Measurements from ENCODE around the gene RPL29. TPM values are rescaled to one million over a fixed set of nuclear protein-coding genes. Genes with fewer than 3 reads are reported as not detected.

RPL29 gene
- total and polyA plus RNA-seq, 2 of the 13 experiments (the other 11 are each of a cell fraction or from before 2014, with no cell fraction given) = 1,348 to 2,263 TPM

DNA sequence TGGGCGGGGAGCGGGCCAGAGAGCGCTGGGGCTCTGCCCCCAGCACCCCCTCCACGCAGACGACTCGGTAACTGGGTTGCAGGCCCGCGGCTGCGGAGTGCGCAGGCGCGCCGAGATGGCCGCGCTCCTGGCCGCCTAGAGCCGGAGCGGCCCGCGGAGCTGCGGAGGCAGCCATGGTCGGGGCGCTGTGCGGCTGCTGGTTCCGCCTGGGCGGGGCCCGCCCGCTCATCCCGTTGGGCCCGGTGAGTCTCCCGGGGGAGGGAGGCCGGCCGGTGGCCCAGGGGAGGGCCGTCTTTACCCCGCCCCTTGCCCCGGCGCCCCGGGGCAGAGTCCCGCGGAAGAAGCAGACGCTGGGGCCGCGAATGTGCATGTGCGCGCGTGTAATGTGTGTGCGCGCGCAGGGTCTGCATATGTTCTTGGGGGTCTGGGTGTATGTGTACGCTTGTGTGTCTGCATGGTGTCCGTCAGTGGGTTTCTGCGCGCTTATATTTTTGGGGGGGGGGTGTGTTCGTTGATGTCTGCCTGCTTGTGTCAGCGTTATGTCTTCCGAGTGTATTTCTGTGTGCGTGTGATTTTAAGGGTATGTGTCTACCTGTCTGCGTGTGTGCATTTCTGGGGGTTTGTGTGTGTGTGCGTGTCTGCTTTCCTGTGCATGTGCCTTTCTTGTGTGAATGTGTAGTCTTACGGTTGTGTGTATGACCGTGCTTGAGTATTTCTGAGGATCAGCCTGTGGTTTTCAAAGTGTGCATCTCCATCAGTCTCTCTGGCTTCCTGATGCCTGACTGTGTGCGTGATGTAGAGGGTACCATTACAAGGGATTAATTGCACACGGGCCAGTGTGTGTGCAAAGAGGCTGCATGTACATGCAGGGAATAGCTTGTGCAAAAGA lies 20.5 kb downstream of the RPL29 start, which contains the start of gene ABHD14A:
Gene ABHD14A, plus strand, starts transcription at position 102 of the 889 bp plus-strand sequence. Its CDS starts 72 bp downstream, at position 174.
- FAIRE-seq = peak; percentile 21
- CTCF ChIA-PET (ENCODE audit: low intra/inter-chr PET ratio, low total read pairs) = interaction anchor here (1.8 to 3.5 kb wide), 2 partner anchors 8 to 33 kb away, joined by 12 to 34 read pairs; partner anchors contain the start of genes ACY1, PARP3 and RRP9
- intact Hi-C loops (cut with micrococcal nuclease; ENCODE audit: unreplicated experiment) = loop anchor here (1.0 kb wide), 1 partner anchor 33 kb away; the partner anchor contains the start of gene PARP3
- TF ChIP-seq ZNF577 (CRISPR knock-in tag; IDR thresholded peaks at IDR 0.05; ENCODE audit: borderline replicate concordance, low read depth) (no peak), TAF1 (CRISPR knock-in tag; IDR thresholded peaks at IDR 0.05) (peak; percentile 66), SPEN (CRISPR knock-in tag; IDR thresholded peaks at IDR 0.05; ENCODE audit: low read depth) (peak; percentile 73; the same call in 1 of the 2 replicates), MAZ (IDR thresholded peaks at IDR 0.05; ENCODE audit: borderline replicate concordance, low read depth, low read length) (peak; percentile 56; the same call in 1 of the 2 replicates), MAZ (CRISPR knock-in tag; IDR thresholded peaks at IDR 0.05; ENCODE audit: low read depth) (no peak; the same call in 1 of the 2 replicates), ZSCAN25 (CRISPR knock-in tag; IDR thresholded peaks at IDR 0.05) (peak; percentile 18; the same call in 1 of the 2 replicates), KDM5A (IDR thresholded peaks at IDR 0.05; ENCODE audit: borderline replicate concordance, low read length) (no peak), YEATS4 (CRISPR knock-in tag; IDR thresholded peaks at IDR 0.05; ENCODE audit: borderline replicate concordance) (peak; percentile 51)
- TF ChIP-seq, protein P1, sequence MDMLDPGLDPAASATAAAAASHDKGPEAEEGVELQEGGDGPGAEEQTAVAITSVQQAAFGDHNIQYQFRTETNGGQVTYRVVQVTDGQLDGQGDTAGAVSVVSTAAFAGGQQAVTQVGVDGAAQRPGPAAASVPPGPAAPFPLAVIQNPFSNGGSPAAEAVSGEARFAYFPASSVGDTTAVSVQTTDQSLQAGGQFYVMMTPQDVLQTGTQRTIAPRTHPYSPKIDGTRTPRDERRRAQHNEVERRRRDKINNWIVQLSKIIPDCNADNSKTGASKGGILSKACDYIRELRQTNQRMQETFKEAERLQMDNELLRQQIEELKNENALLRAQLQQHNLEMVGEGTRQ (IDR thresholded peaks at IDR 0.05; ENCODE audit: low read depth, low read length) = no peak
- TF ChIP-seq, protein P1 (CRISPR knock-in tag; IDR thresholded peaks at IDR 0.05; ENCODE audit: borderline replicate concordance) = no peak
- TF ChIP-seq, protein P2, sequence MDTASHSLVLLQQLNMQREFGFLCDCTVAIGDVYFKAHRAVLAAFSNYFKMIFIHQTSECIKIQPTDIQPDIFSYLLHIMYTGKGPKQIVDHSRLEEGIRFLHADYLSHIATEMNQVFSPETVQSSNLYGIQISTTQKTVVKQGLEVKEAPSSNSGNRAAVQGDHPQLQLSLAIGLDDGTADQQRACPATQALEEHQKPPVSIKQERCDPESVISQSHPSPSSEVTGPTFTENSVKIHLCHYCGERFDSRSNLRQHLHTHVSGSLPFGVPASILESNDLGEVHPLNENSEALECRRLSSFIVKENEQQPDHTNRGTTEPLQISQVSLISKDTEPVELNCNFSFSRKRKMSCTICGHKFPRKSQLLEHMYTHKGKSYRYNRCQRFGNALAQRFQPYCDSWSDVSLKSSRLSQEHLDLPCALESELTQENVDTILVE (CRISPR knock-in tag; IDR thresholded peaks at IDR 0.05) = peak; percentile 81; the same call in 1 of the 2 replicates
- TF ChIP-seq, protein P3, sequence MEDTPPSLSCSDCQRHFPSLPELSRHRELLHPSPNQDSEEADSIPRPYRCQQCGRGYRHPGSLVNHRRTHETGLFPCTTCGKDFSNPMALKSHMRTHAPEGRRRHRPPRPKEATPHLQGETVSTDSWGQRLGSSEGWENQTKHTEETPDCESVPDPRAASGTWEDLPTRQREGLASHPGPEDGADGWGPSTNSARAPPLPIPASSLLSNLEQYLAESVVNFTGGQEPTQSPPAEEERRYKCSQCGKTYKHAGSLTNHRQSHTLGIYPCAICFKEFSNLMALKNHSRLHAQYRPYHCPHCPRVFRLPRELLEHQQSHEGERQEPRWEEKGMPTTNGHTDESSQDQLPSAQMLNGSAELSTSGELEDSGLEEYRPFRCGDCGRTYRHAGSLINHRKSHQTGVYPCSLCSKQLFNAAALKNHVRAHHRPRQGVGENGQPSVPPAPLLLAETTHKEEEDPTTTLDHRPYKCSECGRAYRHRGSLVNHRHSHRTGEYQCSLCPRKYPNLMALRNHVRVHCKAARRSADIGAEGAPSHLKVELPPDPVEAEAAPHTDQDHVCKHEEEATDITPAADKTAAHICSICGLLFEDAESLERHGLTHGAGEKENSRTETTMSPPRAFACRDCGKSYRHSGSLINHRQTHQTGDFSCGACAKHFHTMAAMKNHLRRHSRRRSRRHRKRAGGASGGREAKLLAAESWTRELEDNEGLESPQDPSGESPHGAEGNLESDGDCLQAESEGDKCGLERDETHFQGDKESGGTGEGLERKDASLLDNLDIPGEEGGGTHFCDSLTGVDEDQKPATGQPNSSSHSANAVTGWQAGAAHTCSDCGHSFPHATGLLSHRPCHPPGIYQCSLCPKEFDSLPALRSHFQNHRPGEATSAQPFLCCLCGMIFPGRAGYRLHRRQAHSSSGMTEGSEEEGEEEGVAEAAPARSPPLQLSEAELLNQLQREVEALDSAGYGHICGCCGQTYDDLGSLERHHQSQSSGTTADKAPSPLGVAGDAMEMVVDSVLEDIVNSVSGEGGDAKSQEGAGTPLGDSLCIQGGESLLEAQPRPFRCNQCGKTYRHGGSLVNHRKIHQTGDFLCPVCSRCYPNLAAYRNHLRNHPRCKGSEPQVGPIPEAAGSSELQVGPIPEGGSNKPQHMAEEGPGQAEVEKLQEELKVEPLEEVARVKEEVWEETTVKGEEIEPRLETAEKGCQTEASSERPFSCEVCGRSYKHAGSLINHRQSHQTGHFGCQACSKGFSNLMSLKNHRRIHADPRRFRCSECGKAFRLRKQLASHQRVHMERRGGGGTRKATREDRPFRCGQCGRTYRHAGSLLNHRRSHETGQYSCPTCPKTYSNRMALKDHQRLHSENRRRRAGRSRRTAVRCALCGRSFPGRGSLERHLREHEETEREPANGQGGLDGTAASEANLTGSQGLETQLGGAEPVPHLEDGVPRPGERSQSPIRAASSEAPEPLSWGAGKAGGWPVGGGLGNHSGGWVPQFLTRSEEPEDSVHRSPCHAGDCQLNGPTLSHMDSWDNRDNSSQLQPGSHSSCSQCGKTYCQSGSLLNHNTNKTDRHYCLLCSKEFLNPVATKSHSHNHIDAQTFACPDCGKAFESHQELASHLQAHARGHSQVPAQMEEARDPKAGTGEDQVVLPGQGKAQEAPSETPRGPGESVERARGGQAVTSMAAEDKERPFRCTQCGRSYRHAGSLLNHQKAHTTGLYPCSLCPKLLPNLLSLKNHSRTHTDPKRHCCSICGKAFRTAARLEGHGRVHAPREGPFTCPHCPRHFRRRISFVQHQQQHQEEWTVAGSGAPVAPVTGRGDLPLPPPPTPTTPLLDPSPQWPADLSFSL (CRISPR knock-in tag; IDR thresholded peaks at IDR 0.05) = peak; percentile 65; the same call in 1 of the 2 replicates

More for the DNA sequence above, 20.5 kb downstream of the RPL29 start, which contains the start of gene ABHD14A:
- H2AFZ ChIP-seq (ENCODE audit: low read length) = no peak within 1 kb of the TSS
- no TSS peak for BruUV-seq (replicated peaks)
- H3K4me2 ChIP-seq (ENCODE audit: low read depth, low read length) = peak within 1 kb of the TSS; percentile 99
- H3K4me3 ChIP-seq (replicated peaks in 1 of 3; ENCODE audit: insufficient read depth in 1 of 3, low read depth in 2 of 3, low read length in 3 of 3) = peak within 1 kb of the TSS; percentile 75 to 82 (median 77)
- no peaks in the 10 kb centered on the region; a peak in 1 of 5 replicates for H3K27me3 ChIP-seq (ENCODE audit: control insufficient read depth in 1 of 2, insufficient read depth in 2 of 2, low read length in 2 of 2)
- H3K9ac ChIP-seq (ENCODE audit: insufficient read depth, low read depth, low read length) = peak within 1 kb of the TSS; percentile 94
- no peaks in the 10 kb centered on the region for H4K20me1 ChIP-seq (ENCODE audit: insufficient read depth, low read length)
- in situ Hi-C loops (cut with HindIII; ENCODE audit: extremely low pct_ligation_motif_present, low pct_unique_long_range_greater_than_20kb) = no loop called here
- POLR2A ChIA-PET = interaction anchor here (0.6 to 5.5 kb wide), 8 partner anchors 9 to 81 kb away, joined by 3 to 173 read pairs (median 8); partner anchors contain the start of genes ACY1, DUSP7, PARP3 and RPL29
- H3K36me3 ChIP-seq (replicated peaks in 1 of 2; ENCODE audit: control insufficient read depth in 1 of 2, insufficient read depth in 2 of 2, low read length in 2 of 2) = peaks cover 2 to 5% of the 10 kb centered on the region in 2 experiments; a peak in 1 of 5 replicates
- peak within 1 kb of the TSS; percentile 97 for H3K27ac ChIP-seq (ENCODE audit: extremely low read length, insufficient read depth, low read length)
- WGBS (ENCODE audit: low lambda C conversion rate) = 18% methylated on average over 23 of the region's 63 CpGs
- ATAC-seq = peak; percentile 81
- H3K9me3 ChIP-seq (ENCODE audit: low read length) = no peaks in the 10 kb centered on the region
- H3K4me1 ChIP-seq (ENCODE audit: insufficient read depth, low read length) = peaks cover 45% of the 10 kb centered on the region
- peaks cover 11% of the 10 kb centered on the region for H3K79me2 ChIP-seq (ENCODE audit: insufficient read depth, low read length)
- peak; percentile 37 for DNase-seq (ENCODE audit: low spot score)

Measured in HepG2 (cell line).